ENCODE results near the gene AP3S1.

DNA sequence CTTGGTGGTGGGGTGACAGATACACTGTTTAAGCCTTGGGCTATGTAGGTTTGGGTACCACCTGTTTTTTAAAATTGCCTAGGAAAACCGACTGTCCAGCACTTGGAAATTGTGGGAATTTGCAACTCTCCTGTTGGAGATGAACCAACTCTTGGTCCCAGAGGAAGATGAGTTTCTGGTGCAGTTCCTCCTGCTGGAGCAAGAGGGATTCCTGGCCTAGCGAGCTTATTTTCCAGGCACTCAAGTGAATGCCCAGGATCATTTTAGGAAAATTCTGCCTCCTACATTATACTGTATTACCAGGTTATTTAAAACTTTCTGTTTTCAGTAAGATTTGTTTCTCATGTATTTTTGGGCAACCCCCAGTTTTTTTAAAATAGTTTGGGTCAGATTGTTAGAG is 33.7 kb downstream of the AP3S1 start:
- no peak for TF ChIP-seq POLR2A (IDR thresholded peaks at IDR 0.05)
- TF ChIP-seq, protein P1, sequence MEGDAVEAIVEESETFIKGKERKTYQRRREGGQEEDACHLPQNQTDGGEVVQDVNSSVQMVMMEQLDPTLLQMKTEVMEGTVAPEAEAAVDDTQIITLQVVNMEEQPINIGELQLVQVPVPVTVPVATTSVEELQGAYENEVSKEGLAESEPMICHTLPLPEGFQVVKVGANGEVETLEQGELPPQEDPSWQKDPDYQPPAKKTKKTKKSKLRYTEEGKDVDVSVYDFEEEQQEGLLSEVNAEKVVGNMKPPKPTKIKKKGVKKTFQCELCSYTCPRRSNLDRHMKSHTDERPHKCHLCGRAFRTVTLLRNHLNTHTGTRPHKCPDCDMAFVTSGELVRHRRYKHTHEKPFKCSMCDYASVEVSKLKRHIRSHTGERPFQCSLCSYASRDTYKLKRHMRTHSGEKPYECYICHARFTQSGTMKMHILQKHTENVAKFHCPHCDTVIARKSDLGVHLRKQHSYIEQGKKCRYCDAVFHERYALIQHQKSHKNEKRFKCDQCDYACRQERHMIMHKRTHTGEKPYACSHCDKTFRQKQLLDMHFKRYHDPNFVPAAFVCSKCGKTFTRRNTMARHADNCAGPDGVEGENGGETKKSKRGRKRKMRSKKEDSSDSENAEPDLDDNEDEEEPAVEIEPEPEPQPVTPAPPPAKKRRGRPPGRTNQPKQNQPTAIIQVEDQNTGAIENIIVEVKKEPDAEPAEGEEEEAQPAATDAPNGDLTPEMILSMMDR (IDR thresholded peaks at IDR 0.05) = no peak
